Stimulated activated CD4-positive, alpha-beta T cell treated with anti-CD3 and anti-CD28 coated beads, Interleukin-4, amount 100 ng/mL, for 4 hours (primary cell): Measurements from ENCODE around the gene ZNF350.
"Not testable (repeated sequence)": the region's sequence is repeated elsewhere in the genome, so short reads cannot be mapped to it uniquely, and the experiment has no call there.

Source experiments
- DNase-seq, 2 experiments: peaks; one replicate each; pipeline ENCODE4 v3.0.0-alpha.2; 2020

The ZNF350 gene

DNA sequence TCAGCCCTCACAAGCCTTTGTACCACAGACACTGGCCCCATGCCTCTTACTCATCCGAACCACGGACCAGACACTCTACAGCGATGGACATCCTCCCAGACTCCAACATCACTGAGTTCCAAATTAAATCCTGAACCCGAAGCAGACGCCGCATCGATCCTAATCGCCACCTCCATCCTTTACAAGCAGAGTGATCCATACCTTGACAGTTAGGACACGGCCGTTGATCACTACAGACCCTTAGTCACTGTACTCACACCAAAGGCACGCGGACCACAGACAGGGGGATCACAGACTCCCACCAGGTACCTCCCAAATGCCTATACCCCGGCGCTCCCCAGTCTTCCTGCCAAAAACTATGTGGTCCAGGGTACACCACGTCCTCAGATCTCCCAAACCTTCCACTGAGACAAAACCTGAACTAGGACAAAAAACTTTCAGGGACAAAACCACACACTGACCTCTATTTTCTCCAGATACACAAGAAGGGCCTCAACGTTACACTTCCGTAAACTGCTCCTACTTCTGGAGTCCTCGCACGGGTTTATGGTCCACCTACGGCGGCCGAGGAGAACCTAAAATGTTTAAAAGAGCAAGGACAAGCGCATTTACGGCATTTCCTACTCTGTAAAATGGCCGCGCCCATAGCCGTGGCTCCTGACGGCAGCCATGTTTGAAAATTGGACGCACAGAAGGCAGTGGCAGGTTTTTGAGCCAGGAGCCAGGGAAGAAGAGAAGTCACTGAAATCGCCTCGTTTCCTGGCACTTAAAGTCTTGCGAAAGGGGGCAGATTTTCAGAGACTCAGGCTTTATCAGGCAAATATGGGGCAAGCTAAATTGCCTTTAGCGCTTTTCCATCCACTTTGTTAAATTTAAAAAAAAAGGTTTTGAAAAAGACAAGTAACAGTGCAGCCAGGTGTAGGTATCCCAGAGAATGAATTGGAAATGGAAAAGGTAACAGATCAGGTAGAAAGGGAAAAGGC lies at the start of gene ZNF350:
Gene ZNF350 (minus strand): TSS at position 532 of the 983 bp plus-strand sequence. CDS start 12,480 bp downstream, outside the sequence.
- DNase-seq, result peak; percentile 74 to 89

DNA sequence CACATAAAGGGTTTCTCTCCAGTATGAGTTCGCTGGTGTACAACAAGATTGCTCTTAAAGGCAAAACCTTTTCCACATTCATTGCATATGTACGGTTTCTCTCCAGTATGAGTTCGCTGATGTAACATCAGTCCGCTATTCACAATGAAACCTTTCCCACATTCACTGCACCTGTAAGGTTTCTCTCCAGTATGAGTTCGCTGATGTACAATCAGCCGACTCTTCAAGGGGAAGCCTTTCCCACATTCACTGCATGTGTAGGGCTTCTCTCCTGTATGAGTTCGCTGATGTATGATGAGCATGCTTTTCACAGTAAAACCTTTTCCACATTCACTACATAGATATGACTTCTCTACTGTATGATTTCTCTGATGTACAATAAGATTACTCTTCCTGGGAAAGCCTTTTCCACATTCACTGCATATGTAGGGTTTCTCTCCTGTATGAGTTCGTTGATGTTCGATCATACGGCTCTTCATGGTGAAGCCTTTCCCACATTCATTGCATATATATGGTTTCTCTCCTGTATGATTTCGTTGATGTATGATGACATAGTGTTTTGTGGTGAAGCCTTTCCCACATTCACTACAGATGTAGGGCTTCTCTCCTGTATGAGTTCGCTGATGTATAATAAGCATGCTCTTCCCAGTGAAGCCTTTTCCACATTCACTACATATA lies 47.5 kb upstream of the ZNF350 start:
- DNase-seq, result no peak

- no peak for DNase-seq
Measured at GRCh38 chr19:52028780-52029123, 42.1 kb upstream of the ZNF350 start.

GRCh38 chr19:52028027-52028779 lies 41.6 kb upstream of the ZNF350 start, which contains the start of gene ZNF614:
Gene ZNF614 (minus strand): TSS chr19:52028379. CDS start chr19:52025745, 2,634 bp downstream.
- peak; percentile 80 to 84 for DNase-seq

GRCh38 chr19:52026255-52026990 lies 39.8 kb upstream of the ZNF350 start:
- DNase-seq, result not testable (repeated sequence)

- DNase-seq, result not testable (repeated sequence)
Measured at GRCh38 chr19:52024478-52024877, 37.8 kb upstream of the ZNF350 start.

GRCh38 chr19:52022193-52022592 lies 35.6 kb upstream of the ZNF350 start:
- no peak for DNase-seq

DNA sequence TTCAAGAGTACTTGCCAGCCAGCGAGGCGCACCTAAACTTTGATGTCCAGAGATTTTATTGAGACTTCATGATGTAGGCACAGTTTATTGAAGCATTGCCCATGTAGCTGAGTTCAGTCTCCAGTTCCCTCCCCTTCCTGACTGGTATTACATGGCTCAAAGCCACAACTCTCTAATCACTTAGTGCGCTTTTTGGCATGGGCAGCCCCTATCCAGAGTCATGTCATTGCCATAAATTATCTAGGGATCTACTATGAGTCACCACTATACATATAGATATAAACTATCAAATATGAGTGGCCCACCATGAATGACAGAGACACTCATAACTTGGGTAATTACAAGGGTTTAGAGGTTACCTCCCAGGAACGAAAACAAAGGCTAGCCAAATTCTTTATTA lies 33.9 kb upstream of the ZNF350 start:
- no peak for DNase-seq

- DNase-seq, result no peak
Measured at GRCh38 chr19:52010674-52011073, 24.0 kb upstream of the ZNF350 start.

- DNase-seq, result peak; percentile 81 to 84
Measured at GRCh38 chr19:52007806-52008557, 21.3 kb upstream of the ZNF350 start, which contains the start of gene ZNF615. Gene ZNF615 (minus strand): TSS chr19:52008211. CDS start chr19:52003711, 4,500 bp downstream.

GRCh38 chr19:52007451-52007805 lies 20.8 kb upstream of the ZNF350 start:
- no peak for DNase-seq

- DNase-seq, result no peak
Measured at GRCh38 chr19:51994048-51994644, 7.5 kb upstream of the ZNF350 start.

- no peak for DNase-seq
Measured at GRCh38 chr19:51993422-51993821, 6.8 kb upstream of the ZNF350 start.

- no peak for DNase-seq
Measured at GRCh38 chr19:51983361-51983760, 3.3 kb downstream of the ZNF350 start.

- not testable (repeated sequence) for DNase-seq
Measured at GRCh38 chr19:51980926-51981325, 5.7 kb downstream of the ZNF350 start.

GRCh38 chr19:51980116-51980736 lies 6.4 kb downstream of the ZNF350 start:
- DNase-seq, result no peak

DNA sequence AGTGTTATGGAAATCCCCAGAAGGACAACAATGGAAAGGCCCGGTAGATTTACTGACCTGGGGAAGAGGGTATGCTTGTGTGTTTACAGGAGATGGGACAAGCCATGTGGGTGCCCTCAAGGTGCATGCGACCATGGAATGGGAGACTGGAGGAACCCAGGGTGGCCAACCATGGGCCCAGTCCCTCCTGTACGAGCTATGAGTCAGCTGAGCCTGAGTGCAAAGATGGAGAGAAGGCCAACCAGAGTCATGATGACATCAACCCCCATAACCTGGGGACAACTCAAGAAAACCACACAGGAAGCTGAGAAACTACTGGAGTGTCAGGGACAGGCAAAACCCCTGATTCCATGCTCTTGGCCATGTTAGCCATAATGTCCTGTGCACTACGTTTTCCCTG lies 7.8 kb downstream of the ZNF350 start:
- no peak for DNase-seq

- no peak for DNase-seq
Measured at GRCh38 chr19:51977346-51977745, 9.3 kb downstream of the ZNF350 start.

GRCh38 chr19:51976852-51977251 lies 9.8 kb downstream of the ZNF350 start:
- no peak for DNase-seq

DNA sequence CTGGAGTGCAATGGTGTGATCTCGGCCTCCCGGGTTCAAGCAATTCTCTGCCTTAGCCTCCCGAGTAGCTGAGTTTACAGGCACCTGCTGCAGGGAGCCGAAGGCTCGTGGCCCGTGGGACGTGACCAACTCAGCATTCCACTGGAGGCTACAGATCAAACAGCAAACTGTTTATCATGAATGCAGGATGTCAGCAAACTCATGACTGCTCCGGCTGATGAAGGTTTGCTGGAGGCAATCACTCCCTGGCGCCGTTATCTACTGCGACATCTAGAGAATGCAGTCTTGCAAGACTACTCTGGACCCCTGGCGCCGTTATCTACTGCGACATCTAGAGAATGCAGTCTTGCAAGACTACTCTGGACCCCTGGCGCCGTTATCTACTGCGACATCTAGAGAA lies 10.9 kb downstream of the ZNF350 start:
- DNase-seq, result not testable (repeated sequence)

GRCh38 chr19:51971624-51972023 lies 15.0 kb downstream of the ZNF350 start:
- DNase-seq, result no peak
